GM23338 (cell line): ENCODE data around the gene IBTK.

ENCODE experiments used
- CREB1 ChIP-seq: fragments of 250-450 bp; sonication (Bioruptor Pico); IDR thresholded peaks from 2 replicates; pipeline ENCODE4 v1.5.0; 2020; ENCODE audit warnings: low read depth, mild to moderate bottlenecking, moderate library complexity
- CTCF ChIP-seq, 2 experiments: fragments of 200-600 bp in 1 of 2; sonication (generic) in 1 of 2; conservative IDR thresholded peaks; 2 replicates each; pipeline versions ENCODE4 v1.5.1 to v1.6.1; 2016 to 2017; ENCODE audit warnings: antibody characterized with exemption in 2 of 2, low read depth in 2 of 2, mild to moderate bottlenecking in 2 of 2, moderate library complexity in 1 of 2

GRCh38 chr6:82176616-82177015 lies 70.9 kb downstream of the IBTK start:
- TF ChIP-seq CTCF (conservative IDR thresholded peaks at IDR 0.05; ENCODE audit: low read depth in 2 of 2) (no peak), CREB1 (CRISPR knock-in tag) (no peak)
